K562 (cell line): ENCODE measurements around the gene UNC119. TPM values are rescaled to one million over a fixed set of nuclear protein-coding genes. Genes with fewer than 3 reads are reported as not detected.

Experiments used
- ARHGAP35 ChIP-seq: fragments of 450-650 bp; IDR thresholded peaks from 2 replicates; pipeline ENCODE4 v1.6.1; 2018; ENCODE audit not compliant: partially characterized antibody
- FOXP4 ChIP-seq: sonication (generic); formaldehyde crosslinking; IDR thresholded peaks from 2 replicates; pipeline ENCODE4 v1.8.0; 2022; ENCODE audit warnings: mild to moderate bottlenecking, missing genetic modification reagents, borderline replicate concordance
- POLR2AphosphoS2 ChIP-seq: IDR thresholded peaks from 2 replicates; pipeline ENCODE4 v1.6.1; 2012; ENCODE audit warnings: low read length, improper control_type of control experiment
- polyA plus RNA-seq, 8 experiments: library from polyadenylated mRNA; depleted of rRNA in 4 of 8; stranded (reverse) in 5 of 8; unstranded in 3 of 8; fragments of >200 nt; fragmentation: Nextera tagmentation in 2 of 8; fragmentation: Illumina TruSeq in 1 of 8; extraction: Ambion mirVana in 2 of 8; extraction: Trizol in 1 of 8; gene quantifications; 2 replicates each; pipeline versions ENCODE4 v1.2.1 to v1.2.3, GENCODE V29; 2011 to 2014; ENCODE audit warnings: inconsistent platforms in 1 of 8, missing spikeins in 1 of 8
- total RNA-seq, 7 experiments: library from RNA; depleted of rRNA in 6 of 7; stranded (reverse); fragments of >200 nt in 6 of 7; fragmentation: Illumina TruSeq in 2 of 7; extraction: Trizol in 2 of 7; gene quantifications; 2 replicates each; pipeline versions ENCODE4 v1.2.1 to v1.2.3, GENCODE V29; 2011 to 2021; ENCODE audit warnings: low replicate concordance in 1 of 7
- TF ChIP-seq, protein P1 (sequence below), 2 experiments: fragments of 450-650 bp in 1 of 2; IDR thresholded peaks; 2 replicates each; pipeline ENCODE4 v1.6.1; 2011 to 2017; ENCODE audit warnings: low read depth in 2 of 2, antibody characterized with exemption in 1 of 2, borderline replicate concordance in 1 of 2, low read length in 1 of 2, mild to moderate bottlenecking in 1 of 2, mixed read lengths in 1 of 2; ENCODE audit not compliant: control insufficient read depth in 1 of 2
- TF ChIP-seq, protein P2 (sequence below): fragments of 450-650 bp; IDR thresholded peaks from 2 replicates; pipeline ENCODE4 v1.6.1; 2016

UNC119 gene
- total and polyA plus RNA-seq, 9 of the 15 experiments (the other 6 are each of a cell fraction or from before 2014, with no cell fraction given), result 0.37 to 47.7 (median 16.3) TPM

DNA sequence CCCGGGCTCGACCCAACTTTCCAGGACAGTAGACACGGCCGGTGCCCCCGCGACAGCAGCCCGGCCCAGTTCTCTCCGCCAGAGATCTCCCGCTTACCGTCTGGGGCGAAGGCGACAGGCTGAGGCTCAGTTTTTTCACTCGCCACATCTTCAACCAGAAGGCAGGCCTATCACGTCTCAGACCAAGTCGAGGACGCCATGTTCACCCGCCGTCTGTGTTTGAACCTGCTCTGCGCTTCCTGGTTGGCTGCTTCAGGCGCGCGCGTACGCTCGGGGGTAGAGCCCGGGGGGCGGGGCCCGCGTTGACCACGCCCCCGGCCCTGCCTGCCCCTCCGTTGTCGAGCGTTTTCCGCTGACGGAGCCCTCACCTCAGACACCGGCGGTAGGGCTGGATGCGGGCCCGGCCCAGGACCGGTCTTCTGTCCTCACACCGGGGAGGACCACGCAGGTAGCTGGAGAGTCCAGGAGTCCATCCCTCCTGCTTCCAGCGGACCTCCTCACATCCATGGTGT, 46.4 kb upstream of the UNC119 start, which contains the start of gene SPAG5 (continued):
- no peak for TF ChIP-seq FOXP4 (CRISPR knock-in tag)
- no peak for TF ChIP-seq ARHGAP35
- TF ChIP-seq, protein P1, sequence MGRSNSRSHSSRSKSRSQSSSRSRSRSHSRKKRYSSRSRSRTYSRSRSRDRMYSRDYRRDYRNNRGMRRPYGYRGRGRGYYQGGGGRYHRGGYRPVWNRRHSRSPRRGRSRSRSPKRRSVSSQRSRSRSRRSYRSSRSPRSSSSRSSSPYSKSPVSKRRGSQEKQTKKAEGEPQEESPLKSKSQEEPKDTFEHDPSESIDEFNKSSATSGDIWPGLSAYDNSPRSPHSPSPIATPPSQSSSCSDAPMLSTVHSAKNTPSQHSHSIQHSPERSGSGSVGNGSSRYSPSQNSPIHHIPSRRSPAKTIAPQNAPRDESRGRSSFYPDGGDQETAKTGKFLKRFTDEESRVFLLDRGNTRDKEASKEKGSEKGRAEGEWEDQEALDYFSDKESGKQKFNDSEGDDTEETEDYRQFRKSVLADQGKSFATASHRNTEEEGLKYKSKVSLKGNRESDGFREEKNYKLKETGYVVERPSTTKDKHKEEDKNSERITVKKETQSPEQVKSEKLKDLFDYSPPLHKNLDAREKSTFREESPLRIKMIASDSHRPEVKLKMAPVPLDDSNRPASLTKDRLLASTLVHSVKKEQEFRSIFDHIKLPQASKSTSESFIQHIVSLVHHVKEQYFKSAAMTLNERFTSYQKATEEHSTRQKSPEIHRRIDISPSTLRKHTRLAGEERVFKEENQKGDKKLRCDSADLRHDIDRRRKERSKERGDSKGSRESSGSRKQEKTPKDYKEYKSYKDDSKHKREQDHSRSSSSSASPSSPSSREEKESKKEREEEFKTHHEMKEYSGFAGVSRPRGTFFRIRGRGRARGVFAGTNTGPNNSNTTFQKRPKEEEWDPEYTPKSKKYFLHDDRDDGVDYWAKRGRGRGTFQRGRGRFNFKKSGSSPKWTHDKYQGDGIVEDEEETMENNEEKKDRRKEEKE (IDR thresholded peaks at IDR 0.05; ENCODE audit: borderline replicate concordance in 1 of 2, control insufficient read depth in 1 of 2, low read depth in 2 of 2, low read length in 1 of 2), result no peak
- TF ChIP-seq POLR2AphosphoS2, result peak; percentile 79; the same call in 1 of the 2 replicates
- TF ChIP-seq, protein P2, sequence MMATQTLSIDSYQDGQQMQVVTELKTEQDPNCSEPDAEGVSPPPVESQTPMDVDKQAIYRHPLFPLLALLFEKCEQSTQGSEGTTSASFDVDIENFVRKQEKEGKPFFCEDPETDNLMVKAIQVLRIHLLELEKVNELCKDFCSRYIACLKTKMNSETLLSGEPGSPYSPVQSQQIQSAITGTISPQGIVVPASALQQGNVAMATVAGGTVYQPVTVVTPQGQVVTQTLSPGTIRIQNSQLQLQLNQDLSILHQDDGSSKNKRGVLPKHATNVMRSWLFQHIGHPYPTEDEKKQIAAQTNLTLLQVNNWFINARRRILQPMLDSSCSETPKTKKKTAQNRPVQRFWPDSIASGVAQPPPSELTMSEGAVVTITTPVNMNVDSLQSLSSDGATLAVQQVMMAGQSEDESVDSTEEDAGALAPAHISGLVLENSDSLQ, result no peak
- TF ChIP-seq, all 486 proteins: peak for 114
